ENCODE measurements around the gene MINAR2.

MINAR2 gene, protein sequence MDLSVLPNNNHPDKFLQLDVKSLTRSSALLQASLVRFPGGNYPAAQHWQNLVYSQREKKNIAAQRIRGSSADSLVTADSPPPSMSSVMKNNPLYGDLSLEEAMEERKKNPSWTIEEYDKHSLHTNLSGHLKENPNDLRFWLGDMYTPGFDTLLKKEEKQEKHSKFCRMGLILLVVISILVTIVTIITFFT

DNA sequence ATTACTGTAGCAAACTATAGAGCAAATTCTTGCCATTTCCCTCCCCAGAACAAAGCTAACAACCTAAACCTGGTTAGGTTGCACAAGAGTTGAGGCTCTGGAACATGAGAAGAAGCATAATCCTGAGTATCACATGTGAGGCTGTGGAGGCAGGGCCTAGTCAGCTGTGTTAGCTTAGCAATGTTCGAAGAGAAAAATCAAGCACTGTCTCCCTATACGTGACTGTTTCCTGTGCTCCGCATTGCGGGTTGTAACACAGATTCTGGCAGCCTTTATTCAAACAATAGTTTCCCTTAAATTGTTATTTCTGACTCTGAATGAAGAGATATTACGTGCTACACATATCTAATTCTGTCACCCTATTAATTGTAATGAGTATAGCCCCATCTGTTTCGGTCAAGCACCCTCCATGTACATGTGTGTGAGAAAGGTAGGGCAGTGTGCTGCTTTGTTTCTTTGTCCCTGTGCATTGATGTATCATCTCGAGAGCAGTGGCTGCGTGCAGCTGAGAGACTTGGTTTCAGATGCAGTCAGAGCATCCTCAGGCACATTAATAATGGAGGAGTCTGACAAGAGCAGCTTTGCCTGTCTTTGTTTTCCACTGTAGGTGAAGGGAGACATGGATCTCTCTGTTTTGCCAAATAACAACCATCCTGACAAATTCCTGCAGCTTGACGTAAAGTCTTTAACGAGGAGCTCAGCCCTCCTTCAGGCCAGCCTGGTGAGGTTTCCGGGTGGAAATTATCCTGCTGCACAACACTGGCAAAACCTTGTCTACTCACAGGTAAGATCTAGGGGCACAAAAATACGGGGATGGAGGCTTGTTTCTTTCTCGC is at the start of gene MINAR2:
TSS of gene MINAR2 (plus strand) at position 523 of the 836 bp plus-strand sequence. CDS start at position 620, 97 bp downstream.
- DNase-seq (ENCODE audit: low read depth in 2 of 2), result no peak

DNA sequence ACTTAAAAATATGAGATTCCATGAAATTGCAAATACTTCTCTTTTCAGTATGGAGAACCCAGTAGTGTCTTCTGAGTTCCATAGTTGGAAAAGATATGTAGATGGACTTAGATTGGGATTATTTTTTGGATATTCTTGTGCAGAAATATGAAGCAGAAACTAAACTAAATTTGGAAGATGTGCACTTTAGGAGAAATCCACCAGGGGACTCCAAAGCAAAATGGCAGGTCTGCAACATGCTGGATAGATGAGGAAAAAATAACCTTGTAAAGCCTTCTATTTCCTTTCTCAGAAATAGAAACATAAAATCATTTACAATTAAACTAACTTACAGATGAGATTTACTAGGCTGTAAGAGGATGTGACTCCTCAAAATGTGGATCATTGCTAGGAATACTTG is 49.2 kb upstream of the MINAR2 start:
- no peak for DNase-seq (ENCODE audit: low read depth in 2 of 2)

DNA sequence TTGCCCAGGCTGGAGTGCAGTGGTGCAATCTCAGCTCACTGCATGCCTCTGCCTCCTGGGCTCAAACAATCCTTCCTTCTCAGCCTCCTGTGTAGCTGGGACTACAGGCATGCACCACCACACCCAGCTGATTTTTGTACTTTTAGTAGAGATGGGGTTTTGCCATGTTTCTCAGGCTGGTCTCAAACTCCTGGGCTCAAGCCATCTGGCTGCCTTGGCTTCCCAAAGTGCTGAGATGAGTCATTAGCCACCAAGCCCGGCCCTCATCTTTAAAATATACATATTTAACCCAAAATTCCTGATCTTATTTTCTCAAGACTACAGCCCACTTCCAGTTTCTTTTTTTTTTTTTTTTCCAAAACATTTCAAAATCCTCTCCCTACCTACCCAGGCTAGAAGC is 31.7 kb upstream of the MINAR2 start:
- DNase-seq (ENCODE audit: low read depth in 2 of 2), result no peak

DNA sequence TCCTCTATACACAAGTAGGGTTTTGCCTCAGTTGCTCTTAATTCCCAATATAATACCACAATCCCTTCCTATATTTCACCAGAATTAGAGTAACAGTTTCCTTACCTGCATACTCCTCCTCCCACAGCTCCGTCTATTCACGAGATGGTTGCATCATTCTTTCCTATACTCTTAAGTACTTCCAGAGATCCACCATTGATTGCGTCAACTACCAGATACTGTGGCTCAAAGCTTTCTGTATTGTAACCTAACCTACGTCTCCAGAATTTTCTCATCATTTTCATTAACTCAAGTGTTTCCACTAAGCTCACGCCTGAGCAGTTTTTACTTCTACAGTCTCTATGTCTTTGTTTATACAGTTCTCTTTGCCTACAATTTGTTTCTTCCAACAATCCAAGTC is 31.2 kb upstream of the MINAR2 start:
- DNase-seq (ENCODE audit: low read depth in 2 of 2), result no peak

DNA sequence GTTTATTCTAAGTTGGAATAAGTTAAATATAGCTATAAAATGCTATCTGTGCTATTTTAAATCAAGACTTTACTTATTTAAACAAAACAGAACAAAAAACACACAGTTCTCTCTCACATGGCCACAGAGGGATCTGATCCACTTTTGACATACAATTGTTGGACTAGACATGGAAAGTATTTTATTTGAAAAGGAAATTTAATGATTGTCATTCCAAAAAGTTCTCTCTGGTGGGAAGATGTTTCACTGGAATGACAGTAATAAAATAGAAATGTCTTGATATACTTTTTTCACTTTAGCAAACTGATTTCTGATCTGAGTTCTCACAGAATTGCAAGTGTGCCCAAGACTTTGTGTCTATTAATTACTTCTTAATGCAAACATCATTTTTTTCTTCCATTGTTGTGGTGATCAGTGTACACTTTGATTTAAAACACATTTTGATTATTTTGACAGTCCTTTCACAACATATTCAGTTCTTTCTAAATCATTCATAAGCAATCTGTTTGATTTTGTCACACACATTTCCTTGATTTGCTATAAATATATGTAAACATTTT is 30.1 kb upstream of the MINAR2 start:
- no peak for DNase-seq (ENCODE audit: low read depth in 2 of 2)

DNA sequence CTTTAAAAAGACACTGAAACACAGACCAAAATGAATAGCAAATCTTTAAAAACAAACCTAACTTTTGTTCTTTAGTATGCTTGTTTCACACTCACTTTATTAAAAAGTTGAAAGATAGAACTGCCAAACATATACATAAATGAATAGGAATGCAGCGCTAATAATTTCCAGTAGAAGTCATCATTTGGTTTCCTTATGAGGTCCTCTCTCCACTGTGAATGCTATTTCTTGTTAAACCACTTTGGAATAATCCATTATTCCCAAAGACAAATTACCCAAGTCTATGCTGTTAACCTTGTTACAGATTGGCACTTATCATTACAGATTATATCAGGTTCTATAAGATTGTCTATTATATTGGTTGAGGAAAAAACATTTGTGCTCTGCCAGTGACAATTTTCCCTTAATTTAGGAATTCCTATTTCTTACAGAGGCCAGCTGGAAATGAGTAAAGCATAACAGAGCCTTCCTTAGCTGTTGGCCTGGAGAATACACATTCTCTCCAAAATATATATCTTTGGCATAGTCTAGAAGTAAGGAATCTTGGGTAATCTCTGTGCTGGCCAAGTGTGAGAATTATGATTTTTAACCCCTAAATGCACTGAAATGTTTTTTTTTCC is 29.3 kb upstream of the MINAR2 start:
- DNase-seq (ENCODE audit: low read depth in 2 of 2), result no peak

DNA sequence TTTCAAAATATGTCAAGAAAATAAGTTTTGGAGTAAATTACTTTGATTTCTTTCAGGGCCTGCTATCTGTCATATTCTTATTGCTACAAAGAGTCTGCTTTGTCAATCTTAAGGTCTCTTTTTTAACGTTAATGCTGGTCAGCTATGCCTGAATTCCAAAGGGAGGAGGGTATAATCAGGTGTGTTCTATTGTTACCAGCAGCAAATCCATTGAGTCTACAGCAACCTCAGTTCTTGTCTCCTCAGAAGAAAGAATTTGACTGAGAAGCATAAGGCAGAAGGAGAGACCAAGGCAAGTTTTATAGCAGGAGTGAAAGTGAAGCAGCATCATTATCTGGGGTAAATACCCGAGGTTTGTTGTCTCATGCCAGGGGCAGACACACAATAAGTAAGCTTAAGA is 23.7 kb upstream of the MINAR2 start:
- no peak for DNase-seq (ENCODE audit: low read depth in 2 of 2)

DNA sequence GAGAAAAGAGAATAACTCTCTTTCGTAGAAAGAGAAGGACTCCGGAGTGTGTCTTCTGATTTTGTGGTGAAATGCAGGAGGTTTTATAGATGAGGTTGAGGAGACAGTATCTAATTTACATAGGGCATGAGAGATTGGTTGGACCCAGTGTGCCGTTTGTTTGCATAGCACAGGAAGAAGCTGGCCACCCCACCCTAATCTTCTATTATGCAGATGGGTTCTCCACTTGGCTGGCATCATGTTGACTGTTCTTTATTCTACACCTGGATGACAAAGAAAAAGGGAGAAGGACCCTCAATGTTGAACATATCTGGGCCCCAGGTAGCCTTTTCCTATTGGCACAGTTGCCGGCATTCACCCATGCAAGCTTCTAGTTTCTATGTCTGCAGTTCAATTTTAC is 23.2 kb upstream of the MINAR2 start:
- DNase-seq (ENCODE audit: low read depth in 2 of 2), result no peak

DNA sequence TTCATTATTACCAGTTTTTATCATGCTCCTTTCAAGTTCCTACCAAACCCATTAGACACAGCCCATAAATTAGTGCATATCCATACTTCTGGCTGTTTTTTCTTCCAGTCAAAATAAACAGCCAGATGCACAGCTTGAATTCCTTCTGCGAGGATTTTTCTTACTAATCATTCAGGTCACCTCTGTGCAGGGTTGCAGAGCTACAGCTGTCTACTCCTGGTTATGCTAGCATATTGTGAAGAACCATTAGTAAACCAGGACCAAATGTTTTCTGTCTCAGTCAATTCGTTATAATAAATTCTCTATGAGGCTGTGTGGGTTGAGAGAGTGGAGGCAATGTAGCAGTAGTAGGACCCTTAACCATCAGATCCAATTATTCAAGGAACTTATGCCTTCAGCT is 8.1 kb upstream of the MINAR2 start:
- no peak for DNase-seq (ENCODE audit: low read depth in 2 of 2)

DNA sequence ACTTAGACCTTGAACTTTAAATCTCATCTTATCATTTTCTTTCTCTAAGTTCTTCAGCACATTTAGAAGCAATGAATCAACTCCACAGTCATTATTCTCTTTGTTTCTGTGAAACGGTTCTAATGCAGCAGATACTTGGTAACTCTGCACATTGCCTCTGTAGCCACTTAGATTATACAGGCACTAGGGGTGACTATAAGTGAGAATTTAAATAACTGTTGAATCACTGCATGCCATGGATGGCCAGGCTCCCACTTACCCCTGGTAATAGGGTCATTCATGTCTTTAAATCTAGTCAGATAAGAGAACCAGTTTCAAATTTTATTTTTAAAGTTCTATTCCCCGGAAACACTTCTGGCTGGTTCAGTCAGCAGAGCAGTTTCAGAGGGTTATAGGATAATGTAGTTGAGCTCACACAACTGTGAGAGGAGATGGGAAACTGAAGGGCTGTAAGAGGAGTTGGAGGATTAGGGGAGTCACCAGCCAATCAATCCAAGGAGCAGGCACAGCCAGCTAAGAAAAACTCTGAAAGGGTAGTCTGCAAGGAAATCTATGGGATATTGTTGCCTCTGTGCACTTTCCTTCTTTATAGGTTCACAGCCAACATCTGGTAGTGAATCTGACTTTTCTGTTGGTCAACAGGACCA is 4.2 kb upstream of the MINAR2 start:
- DNase-seq (ENCODE audit: low read depth in 2 of 2), result no peak

DNA sequence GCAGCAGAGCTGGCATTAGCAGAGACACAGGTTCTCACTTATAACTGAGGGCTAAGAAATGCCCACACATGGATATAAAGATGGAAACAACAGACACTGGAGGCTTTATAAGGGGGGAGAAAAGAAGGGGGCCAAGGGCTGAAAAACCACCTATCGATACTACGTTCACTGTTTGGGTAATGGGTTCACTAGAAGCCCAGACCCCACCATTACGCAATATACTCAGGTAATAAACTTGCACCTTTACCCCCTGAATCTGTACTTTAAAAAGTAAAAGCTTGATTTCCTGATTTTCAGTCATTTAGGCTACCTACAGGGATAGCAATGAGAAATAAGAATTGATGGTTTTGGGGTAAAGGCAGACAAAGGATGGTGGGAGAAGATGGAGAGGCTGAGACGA is 1.9 kb upstream of the MINAR2 start:
- no peak for DNase-seq (ENCODE audit: low read depth in 2 of 2)

DNA sequence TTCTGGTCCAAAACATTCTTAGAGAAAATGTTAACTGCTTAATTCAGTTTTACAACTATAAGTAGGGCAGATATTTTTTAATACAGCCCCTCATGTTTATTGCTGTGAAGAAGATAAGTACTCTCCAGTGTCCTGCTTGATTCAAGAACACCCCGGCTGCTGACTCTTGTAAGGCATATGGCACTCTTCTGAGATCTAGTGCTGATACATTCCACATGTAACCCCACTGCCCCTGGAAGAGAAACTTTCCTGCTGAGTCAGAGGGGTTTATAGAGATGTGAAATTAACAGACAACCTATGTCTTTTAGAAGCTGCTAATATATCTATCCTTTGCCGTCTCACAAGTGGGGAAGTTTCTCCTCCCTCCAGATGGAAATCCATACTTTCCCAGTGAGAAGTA is 1.0 kb upstream of the MINAR2 start:
- no peak for DNase-seq (ENCODE audit: low read depth in 2 of 2)

DNA sequence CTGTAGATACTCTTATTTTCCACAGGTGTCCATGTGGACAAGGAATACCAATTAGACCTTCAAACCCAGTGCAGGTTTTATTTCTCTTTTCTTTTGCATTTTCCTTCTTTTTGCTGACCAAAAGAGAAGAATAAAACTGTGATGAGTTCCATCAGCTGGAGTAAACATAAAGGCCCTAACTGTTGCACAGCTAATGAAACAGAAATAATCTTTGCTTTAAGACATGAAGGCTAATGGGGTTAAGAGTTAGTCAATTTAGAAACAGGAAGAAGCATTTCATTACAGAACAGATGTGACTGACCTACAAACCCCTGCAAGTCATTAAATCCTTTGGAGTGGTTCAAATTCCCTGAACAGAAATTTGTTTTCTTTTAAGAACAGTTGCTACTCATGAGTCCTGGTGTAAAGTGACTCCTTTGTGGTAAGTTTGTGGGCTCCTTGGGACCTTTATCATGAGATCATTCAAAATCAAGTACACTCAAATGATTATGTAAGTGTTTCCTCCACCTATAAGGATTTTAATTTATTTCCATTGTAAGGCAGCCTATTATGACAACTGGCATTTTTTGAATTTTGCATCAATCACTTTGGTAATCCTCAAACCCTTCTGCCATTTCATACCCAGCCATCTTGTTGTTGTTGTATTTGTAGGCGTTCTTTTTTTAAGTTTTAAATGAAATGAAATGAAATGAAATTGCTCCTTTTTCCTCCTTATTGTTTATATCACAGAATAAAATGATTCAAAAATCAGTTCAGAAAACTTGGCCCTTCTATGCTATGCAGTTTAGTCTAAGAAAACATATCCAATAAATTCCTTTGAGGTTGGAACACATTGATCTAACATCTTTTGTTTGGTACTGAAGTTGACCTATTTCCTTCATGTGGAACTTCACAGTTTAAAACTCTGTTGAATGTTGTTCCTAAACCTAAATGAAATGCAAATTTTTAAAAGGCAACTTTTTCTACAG is 1.3 kb downstream of the MINAR2 start:
- no peak for DNase-seq (ENCODE audit: low read depth in 2 of 2)

DNA sequence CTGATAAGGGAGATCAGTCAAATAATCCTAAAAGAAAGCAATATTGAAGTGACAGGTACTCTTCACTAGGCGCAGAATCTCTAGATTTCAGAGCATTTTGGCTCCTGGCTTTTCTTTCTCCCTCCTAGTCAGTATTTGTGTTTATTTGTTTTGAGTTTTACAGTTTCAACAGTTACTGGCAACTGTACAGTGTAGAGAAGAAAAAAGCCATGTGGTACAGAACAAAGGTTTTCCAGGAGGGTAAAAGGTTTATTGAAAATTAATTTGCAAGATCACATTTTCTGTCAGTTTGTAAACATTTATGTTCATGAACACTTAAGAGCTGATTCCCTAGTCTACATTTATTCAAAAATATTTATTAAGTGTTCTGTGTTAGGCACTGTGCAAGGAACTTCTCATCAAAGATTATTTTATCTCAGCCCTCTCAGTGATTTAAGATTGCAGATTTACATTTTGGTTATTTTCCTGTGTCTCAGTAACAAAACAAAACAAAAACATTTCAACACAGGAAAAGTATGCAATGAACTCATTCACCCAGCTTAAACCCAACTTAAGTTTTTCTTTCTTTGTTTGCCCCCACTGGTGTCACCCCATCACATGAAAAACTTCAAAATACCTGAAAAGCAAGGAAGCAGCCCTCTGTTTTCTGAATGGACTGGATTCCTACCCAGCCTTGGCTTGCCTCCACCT is 12.9 kb downstream of the MINAR2 start:
- DNase-seq (ENCODE audit: low read depth in 2 of 2), result no peak

DNA sequence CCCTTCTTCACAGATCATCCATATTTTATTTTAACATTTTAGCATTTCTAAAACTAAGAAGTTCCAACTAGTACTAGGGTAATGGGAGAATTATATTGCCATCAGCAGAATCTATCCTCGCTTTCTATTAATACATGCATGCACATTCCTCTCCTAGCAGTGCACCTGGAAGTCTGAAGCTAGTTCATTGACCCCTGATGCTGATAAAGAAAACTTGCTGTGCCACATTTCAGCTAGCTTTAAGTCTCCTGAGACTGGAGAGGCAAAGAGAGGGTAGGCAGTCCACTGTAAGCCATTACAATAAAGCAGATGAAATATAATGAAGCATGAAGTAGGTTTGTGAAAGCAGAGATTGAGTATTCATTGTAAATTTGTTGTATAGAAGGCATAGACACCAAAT is 15.8 kb downstream of the MINAR2 start:
- no peak for DNase-seq (ENCODE audit: low read depth in 2 of 2)

DNA sequence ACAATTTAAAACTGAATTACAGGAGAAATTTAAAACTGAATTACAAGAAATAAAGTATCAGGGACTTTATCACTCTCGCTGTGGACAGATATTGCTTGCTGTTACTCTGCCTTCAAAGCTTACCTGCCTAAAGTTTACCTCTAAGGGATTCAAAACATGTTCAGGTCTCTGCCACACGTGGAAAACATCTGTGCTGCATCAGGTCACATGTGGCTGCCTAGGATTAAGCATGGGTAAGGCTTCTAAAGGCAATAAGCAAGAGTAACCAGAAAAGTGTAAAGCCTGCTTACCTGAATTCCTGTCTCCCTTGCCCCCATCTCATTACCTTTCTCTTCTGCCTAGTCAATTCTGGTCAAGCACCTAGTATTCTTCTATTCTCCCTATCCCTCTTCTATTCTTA is 18.9 kb downstream of the MINAR2 start:
- DNase-seq (ENCODE audit: low read depth in 2 of 2), result no peak

DNA sequence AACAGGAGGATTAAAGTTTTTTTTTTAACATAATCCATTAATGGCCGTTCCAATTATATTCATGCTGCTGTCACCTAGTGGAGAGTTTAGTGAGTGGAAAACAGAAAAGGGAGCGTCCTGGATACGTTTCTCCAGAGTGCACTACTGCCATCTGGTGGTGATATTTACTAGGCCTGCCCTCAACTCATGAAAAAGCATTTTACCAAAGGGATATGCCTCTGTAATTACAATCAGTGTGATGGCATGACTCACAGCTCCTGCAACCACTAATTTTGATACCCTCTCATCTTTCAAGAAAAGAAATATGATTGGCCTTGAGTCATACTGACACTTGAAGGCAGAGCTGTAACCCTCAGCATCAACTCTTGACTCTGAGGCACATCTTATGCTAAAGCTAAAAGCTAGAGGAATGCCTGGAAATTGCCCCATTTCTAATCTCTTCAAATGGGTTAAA is 20.1 kb downstream of the MINAR2 start:
- peak; percentile 1 to 36 for DNase-seq (ENCODE audit: low read depth in 2 of 2)

DNA sequence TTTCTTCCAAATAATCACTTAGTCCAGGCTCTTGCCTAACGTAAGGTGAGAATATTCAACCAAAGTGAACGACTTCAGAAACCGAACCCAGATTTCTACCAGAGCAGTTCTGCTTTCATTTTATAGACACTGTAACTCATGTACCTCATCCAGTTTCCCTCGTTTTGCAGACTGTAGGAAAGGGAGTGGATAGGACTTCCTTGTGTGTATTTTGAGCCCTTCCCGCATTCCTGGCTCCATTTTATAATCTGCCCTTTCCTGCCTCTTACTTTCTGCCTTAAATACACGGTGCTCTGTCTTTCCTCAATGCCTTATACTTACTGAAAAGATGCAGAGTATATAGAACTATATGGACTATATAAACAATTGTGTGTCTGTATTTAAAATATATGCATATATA is 20.8 kb downstream of the MINAR2 start:
- DNase-seq (ENCODE audit: low read depth in 2 of 2), result no peak

DNA sequence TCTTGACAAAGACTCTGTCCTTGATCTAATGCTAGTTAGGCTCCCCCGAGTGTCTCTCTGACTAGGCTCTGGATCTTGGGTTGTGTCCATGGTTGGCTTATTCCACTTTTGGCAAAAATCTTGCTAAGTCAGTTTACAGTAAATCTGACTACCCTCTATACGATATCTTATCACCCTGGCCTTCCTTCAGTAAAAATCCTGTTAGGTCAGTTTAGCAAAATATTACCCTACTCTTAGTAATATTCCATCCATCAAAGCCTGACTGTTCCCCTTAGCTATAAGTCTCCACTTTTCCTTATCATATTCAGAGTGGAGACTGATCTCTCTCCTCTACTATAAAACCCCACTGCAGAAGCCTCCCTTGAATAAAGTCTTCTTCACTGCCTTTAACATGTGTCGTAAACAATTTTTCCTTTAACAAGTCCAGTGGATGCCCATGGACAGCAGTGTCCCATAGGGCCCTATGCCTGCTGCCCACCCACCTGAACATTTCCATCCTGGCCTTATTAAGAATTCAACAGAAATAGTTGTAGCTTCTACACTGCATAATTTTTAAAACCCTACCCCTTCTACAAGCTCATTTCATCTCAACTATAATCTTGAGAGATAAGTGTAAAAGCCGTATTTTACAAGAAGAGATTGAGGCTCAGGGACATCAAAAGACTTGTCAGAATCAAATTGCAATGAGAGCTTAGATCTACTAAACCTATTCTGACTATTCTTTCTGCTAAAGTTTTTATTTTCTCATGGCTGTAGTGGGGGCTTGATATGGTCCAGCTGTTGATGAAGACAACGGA is 22.3 kb downstream of the MINAR2 start:
- DNase-seq (ENCODE audit: low read depth in 2 of 2), result no peak

Measured in stimulated activated CD8-positive, alpha-beta memory T cell treated with anti-CD3 and anti-CD28 coated beads, Interleukin-7, amount 100 ng/mL, for 4 hours (primary cell).